ENCODE measurements around the gene MAML1. TPM values are rescaled to one million over a fixed set of nuclear protein-coding genes. Genes with fewer than 3 reads are reported as not detected.

Gene MAML1
- total and polyA plus RNA-seq, 4 experiments from 2014 or later = 1.5 to 56.5 (median 31.7) TPM

GRCh38 chr5:179697993-179698934, 34.4 kb upstream of the MAML1 start:
- no peaks in the 10 kb centered on the region for H3K9me3 ChIP-seq (ENCODE audit: control insufficient read depth in 1 of 2, low read length in 2 of 2)
- H3K4me3 ChIP-seq (ENCODE audit: low read length in 2 of 2) = peak overlapping the region; percentile 76 to 93
- H3K27me3 ChIP-seq (ENCODE audit: insufficient read depth, low read length) = no peaks in the 10 kb centered on the region
- H3K36me3 ChIP-seq (ENCODE audit: insufficient read depth, low read length) = peaks cover 3% of the 10 kb centered on the region
- peak; percentile 99 for DNase-seq
- H3K36me3 Mint-ChIP-seq = peaks cover 10 to 23% of the 10 kb centered on the region in 2 donors
- peaks cover 46% of the 10 kb centered on the region for H3K4me1 ChIP-seq (ENCODE audit: insufficient read depth, low read length)
- ChIA-PET POLR2A (ENCODE audit: partially characterized antibody) (interaction anchor here (1.4 to 6.1 kb wide), 5 partner anchors 19 to 75 kb away, joined by 4 to 71 read pairs (median 18); partner anchors contain the start of genes HNRNPH1 and MAML1), CTCF (ENCODE audit: partially characterized antibody) (interaction anchor here (0.7 to 2.8 kb wide), 4 partner anchors 20 to 103 kb away, joined by 3 to 23 read pairs (median 4); partner anchors contain the start of genes HNRNPH1 and MAML1)
- peak overlapping the region; percentile 95 for H3K27ac ChIP-seq (ENCODE audit: low read depth, low read length)
- no peaks in the 10 kb centered on the region for H3K9me3 Mint-ChIP-seq
- H3K27me3 Mint-ChIP-seq = no peaks in the 10 kb centered on the region
- peaks cover 24 to 63% (median 42%) of the 10 kb centered on the region in 4 donors for H3K4me1 Mint-ChIP-seq
- peak overlapping the region; percentile 97 to 100 (median 99) for H3K27ac Mint-ChIP-seq
- H3K4me3 Mint-ChIP-seq = peak overlapping the region; percentile 91 to 97 (median 95)
- intact Hi-C loops (cut with micrococcal nuclease) = loop anchor here (1.0 to 2.0 kb wide), 6 partner anchors 20 to 148 kb away; partner anchors contain the start of genes HNRNPH1, MAML1, RUFY1 and SQSTM1

GRCh38 chr5:179698935-179699615, 33.5 kb upstream of the MAML1 start, which contains the start of gene CANX:
TSS of gene CANX (plus strand) at chr5:179698967. CDS start at chr5:179705682, 6,715 bp downstream.
- H3K27me3 Mint-ChIP-seq = no peaks in the 10 kb centered on the region
- peak within 1 kb of the TSS; percentile 95 for H3K27ac ChIP-seq (ENCODE audit: low read depth, low read length)
- POLR2A ChIA-PET (ENCODE audit: partially characterized antibody) = interaction anchor here (0.6 to 6.1 kb wide), 4 partner anchors 21 to 76 kb away, joined by 4 to 71 read pairs (median 20); partner anchors contain the start of genes HNRNPH1 and MAML1
- peak within 1 kb of the TSS; percentile 91 to 100 (median 96) for H3K4me3 Mint-ChIP-seq
- no peak for DNase-seq
- H3K4me3 ChIP-seq (ENCODE audit: low read length in 2 of 2) = peak within 1 kb of the TSS; percentile 88 to 93
- H3K4me1 Mint-ChIP-seq = peaks cover 30 to 71% (median 49%) of the 10 kb centered on the region in 4 donors
- H3K27me3 ChIP-seq (ENCODE audit: insufficient read depth, low read length) = no peaks in the 10 kb centered on the region
- H3K9me3 Mint-ChIP-seq = no peaks in the 10 kb centered on the region
- peaks cover 18 to 31% of the 10 kb centered on the region in 2 donors for H3K36me3 Mint-ChIP-seq
- no peaks in the 10 kb centered on the region for H3K9me3 ChIP-seq (ENCODE audit: control insufficient read depth in 1 of 2, low read length in 2 of 2)
- intact Hi-C loops (cut with micrococcal nuclease) = loop anchor here (1.0 to 2.0 kb wide), 6 partner anchors 21 to 149 kb away; partner anchors contain the start of genes HNRNPH1, MAML1, RUFY1 and SQSTM1
- peaks cover 6% of the 10 kb centered on the region for H3K36me3 ChIP-seq (ENCODE audit: insufficient read depth, low read length)
- CTCF ChIA-PET (ENCODE audit: partially characterized antibody) = interaction anchor here (2.1 kb wide), 1 partner anchor 21 kb away, joined by 7 read pairs; no protein-coding TSS in a partner anchor
- peaks cover 52% of the 10 kb centered on the region for H3K4me1 ChIP-seq (ENCODE audit: insufficient read depth, low read length)
- peak within 1 kb of the TSS; percentile 97 to 100 (median 99) for H3K27ac Mint-ChIP-seq

GRCh38 chr5:179699616-179700237, 32.9 kb upstream of the MAML1 start:
- DNase-seq = peak in 2 of 5 donors; percentile 11 to 60

GRCh38 chr5:179700401-179700918, 32.2 kb upstream of the MAML1 start:
- H3K4me1 ChIP-seq (ENCODE audit: insufficient read depth, low read length) = peaks cover 55% of the 10 kb centered on the region
- DNase-seq = no peak
- H3K27ac ChIP-seq (ENCODE audit: low read depth, low read length) = peak overlapping the region; percentile 95
- no peaks in the 10 kb centered on the region for H3K9me3 Mint-ChIP-seq
- peaks cover 12% of the 10 kb centered on the region for H3K36me3 ChIP-seq (ENCODE audit: insufficient read depth, low read length)
- ChIA-PET CTCF (ENCODE audit: partially characterized antibody) (interaction anchor here (0.6 to 2.1 kb wide), 2 partner anchors 14 to 22 kb away, joined by 3 to 7 read pairs; no protein-coding TSS in a partner anchor), POLR2A (ENCODE audit: partially characterized antibody) (interaction anchor here (2.0 to 6.1 kb wide), 4 partner anchors 22 to 105 kb away, joined by 6 to 71 read pairs (median 20); partner anchors contain the start of genes HNRNPH1 and MAML1)
- H3K4me3 Mint-ChIP-seq = peak overlapping the region; percentile 91 to 100 (median 96)
- peaks cover 32 to 72% (median 52%) of the 10 kb centered on the region in 4 donors for H3K4me1 Mint-ChIP-seq
- peaks cover 16 to 38% of the 10 kb centered on the region in 2 donors for H3K36me3 Mint-ChIP-seq
- H3K27me3 Mint-ChIP-seq = no peaks in the 10 kb centered on the region
- H3K27me3 ChIP-seq (ENCODE audit: insufficient read depth, low read length) = no peaks in the 10 kb centered on the region
- H3K27ac Mint-ChIP-seq = peak overlapping the region; percentile 97 to 99 (median 97)
- intact Hi-C loops (cut with micrococcal nuclease) = no loop called here
- H3K4me3 ChIP-seq (ENCODE audit: low read length in 2 of 2) = peak overlapping the region in 1 of 2 donors; percentile 88
- no peaks in the 10 kb centered on the region for H3K9me3 ChIP-seq (ENCODE audit: control insufficient read depth in 1 of 2, low read length in 2 of 2)

More at GRCh38 chr5:179699616-179700237, 32.9 kb upstream of the MAML1 start:
- H3K9me3 Mint-ChIP-seq = no peaks in the 10 kb centered on the region
- peak overlapping the region; percentile 97 to 99 (median 97) for H3K27ac Mint-ChIP-seq
- ChIA-PET CTCF (ENCODE audit: partially characterized antibody) (interaction anchor here (0.6 to 2.1 kb wide), 2 partner anchors 14 to 21 kb away, joined by 3 to 7 read pairs; no protein-coding TSS in a partner anchor), POLR2A (ENCODE audit: partially characterized antibody) (interaction anchor here (0.6 to 6.1 kb wide), 5 partner anchors 21 to 106 kb away, joined by 4 to 71 read pairs (median 16); partner anchors contain the start of genes HNRNPH1 and MAML1)
- Histone ChIP-seq H3K4me1 (ENCODE audit: insufficient read depth, low read length) (peaks cover 52% of the 10 kb centered on the region), H3K4me3 (ENCODE audit: low read length in 2 of 2) (peak overlapping the region; percentile 88 to 90), H3K27me3 (ENCODE audit: insufficient read depth, low read length) (no peaks in the 10 kb centered on the region), H3K9me3 (ENCODE audit: control insufficient read depth in 1 of 2, low read length in 2 of 2) (no peaks in the 10 kb centered on the region), H3K27ac (ENCODE audit: low read depth, low read length) (peak overlapping the region; percentile 95), H3K36me3 (ENCODE audit: insufficient read depth, low read length) (peaks cover 8% of the 10 kb centered on the region)
- H3K4me1 Mint-ChIP-seq = peaks cover 28 to 67% (median 48%) of the 10 kb centered on the region in 4 donors
- peak overlapping the region; percentile 91 to 100 (median 96) for H3K4me3 Mint-ChIP-seq
- intact Hi-C loops (cut with micrococcal nuclease) = loop anchor here (2.0 kb wide), 2 partner anchors 121 to 141 kb away; partner anchors contain the start of gene SQSTM1
- peaks cover 13 to 33% of the 10 kb centered on the region in 2 donors for H3K36me3 Mint-ChIP-seq
- no peaks in the 10 kb centered on the region for H3K27me3 Mint-ChIP-seq

GRCh38 chr5:179716286-179716685, 16.3 kb upstream of the MAML1 start:
- ChIA-PET CTCF (ENCODE audit: partially characterized antibody) (interaction anchor here (1.3 kb wide), 1 partner anchor 47 kb away, joined by 4 read pairs; no protein-coding TSS in a partner anchor), POLR2A (ENCODE audit: partially characterized antibody) (interaction anchor here (1.2 kb wide), 1 partner anchor 16 kb away, joined by 5 read pairs; the partner anchor contains the start of gene MAML1)
- H3K9me3 ChIP-seq (ENCODE audit: control insufficient read depth in 1 of 2, low read length in 2 of 2) = no peaks in the 10 kb centered on the region
- H3K4me3 Mint-ChIP-seq = no peak overlapping the region
- H3K9me3 Mint-ChIP-seq = no peaks in the 10 kb centered on the region
- no peaks in the 10 kb centered on the region for H3K27me3 Mint-ChIP-seq
- DNase-seq = no peak
- no peak overlapping the region for H3K4me3 ChIP-seq (ENCODE audit: low read length in 2 of 2)
- H3K4me1 ChIP-seq (ENCODE audit: insufficient read depth, low read length) = no peaks in the 10 kb centered on the region
- H3K27ac Mint-ChIP-seq = peak overlapping the region in 2 of 7 donors; percentile 31 to 88
- peaks cover 28 to 61% of the 10 kb centered on the region in 2 donors for H3K36me3 Mint-ChIP-seq
- intact Hi-C loops (cut with micrococcal nuclease) = no loop called here
- peaks cover 4 to 11% (median 6%) of the 10 kb centered on the region in 4 donors for H3K4me1 Mint-ChIP-seq
- H3K36me3 ChIP-seq (ENCODE audit: insufficient read depth, low read length) = peaks cover 29% of the 10 kb centered on the region
- H3K27ac ChIP-seq (ENCODE audit: low read depth, low read length) = no peak overlapping the region
- no peaks in the 10 kb centered on the region for H3K27me3 ChIP-seq (ENCODE audit: insufficient read depth, low read length)

- peaks cover 62% of the 10 kb centered on the region for H3K36me3 ChIP-seq (ENCODE audit: insufficient read depth, low read length)
- no peaks in the 10 kb centered on the region for H3K4me1 ChIP-seq (ENCODE audit: insufficient read depth, low read length)
- H3K27me3 ChIP-seq (ENCODE audit: insufficient read depth, low read length) = no peaks in the 10 kb centered on the region
- H3K27ac Mint-ChIP-seq = peak overlapping the region in 4 of 7 donors; percentile 17 to 78 (median 47)
- peaks cover 54 to 77% of the 10 kb centered on the region in 2 donors for H3K36me3 Mint-ChIP-seq
- no peak overlapping the region for H3K4me3 Mint-ChIP-seq
- no peaks in the 10 kb centered on the region for H3K9me3 Mint-ChIP-seq
- H3K4me1 Mint-ChIP-seq = peaks cover 8 to 13% (median 10%) of the 10 kb centered on the region in 4 donors
- no peak overlapping the region for H3K4me3 ChIP-seq (ENCODE audit: low read length in 2 of 2)
- no peaks in the 10 kb centered on the region for H3K9me3 ChIP-seq (ENCODE audit: control insufficient read depth in 1 of 2, low read length in 2 of 2)
- ChIA-PET CTCF (ENCODE audit: partially characterized antibody) (no interaction called here), POLR2A (ENCODE audit: partially characterized antibody) (interaction anchor here (1.5 to 1.8 kb wide), 2 partner anchors 12 to 21 kb away, joined by 4 to 5 read pairs; no protein-coding TSS in a partner anchor)
- no peak for DNase-seq
- no peaks in the 10 kb centered on the region for H3K27me3 Mint-ChIP-seq
- intact Hi-C loops (cut with micrococcal nuclease) = no loop called here
- no peak overlapping the region for H3K27ac ChIP-seq (ENCODE audit: low read depth, low read length)
These were observed 12.4 kb upstream of the MAML1 start for GRCh38 chr5:179720222-179720621.
